ENCODE data around the gene RTN4R.
A peak's percentile ranks its signal among the peaks of the same experiment; 100 is the strongest.

The RTN4R gene

GRCh38 chr22:20243537-20244249 lies 24.4 kb downstream of the RTN4R start:
- peak in 1 of 2 donors; percentile 25 for DNase-seq (ENCODE audit: extremely low read depth in 1 of 2, low read depth in 1 of 2)

GRCh38 chr22:20243176-20243536 lies 25.0 kb downstream of the RTN4R start:
- DNase-seq (ENCODE audit: extremely low read depth in 1 of 2, low read depth in 1 of 2), result no peak

GRCh38 chr22:20242393-20243175 lies 25.5 kb downstream of the RTN4R start:
- no peak for DNase-seq (ENCODE audit: extremely low read depth in 1 of 2, low read depth in 1 of 2)

- DNase-seq (ENCODE audit: extremely low read depth in 1 of 2, low read depth in 1 of 2), result no peak
These were observed 26.3 kb downstream of the RTN4R start for GRCh38 chr22:20241579-20242392.

GRCh38 chr22:20240900-20241299 lies 27.2 kb downstream of the RTN4R start:
- DNase-seq (ENCODE audit: extremely low read depth in 1 of 2, low read depth in 1 of 2), result no peak

GRCh38 chr22:20240447-20240764 lies 27.7 kb downstream of the RTN4R start:
- no peak for DNase-seq (ENCODE audit: extremely low read depth in 1 of 2, low read depth in 1 of 2)

- DNase-seq (ENCODE audit: extremely low read depth in 1 of 2, low read depth in 1 of 2), result no peak
These were observed 28.3 kb downstream of the RTN4R start for GRCh38 chr22:20239676-20240446.

GRCh38 chr22:20238901-20239675 lies 29.0 kb downstream of the RTN4R start:
- DNase-seq (ENCODE audit: extremely low read depth in 1 of 2, low read depth in 1 of 2), result no peak

- peak in 1 of 2 donors; percentile 36 for DNase-seq (ENCODE audit: extremely low read depth in 1 of 2, low read depth in 1 of 2)
These were observed 29.6 kb downstream of the RTN4R start for GRCh38 chr22:20238536-20238900.

- no peak for DNase-seq (ENCODE audit: extremely low read depth in 1 of 2, low read depth in 1 of 2)
These were observed 30.4 kb downstream of the RTN4R start for GRCh38 chr22:20237480-20238440.

- no peak for DNase-seq (ENCODE audit: extremely low read depth in 1 of 2, low read depth in 1 of 2)
These were observed 31.9 kb downstream of the RTN4R start for GRCh38 chr22:20236052-20236717.

- no peak for DNase-seq (ENCODE audit: extremely low read depth in 1 of 2, low read depth in 1 of 2)
These were observed 32.6 kb downstream of the RTN4R start for GRCh38 chr22:20235389-20235991.

- no peak for DNase-seq (ENCODE audit: extremely low read depth in 1 of 2, low read depth in 1 of 2)
These were observed 33.2 kb downstream of the RTN4R start for GRCh38 chr22:20234760-20235388.

GRCh38 chr22:20234314-20234682 lies 33.8 kb downstream of the RTN4R start:
- DNase-seq (ENCODE audit: extremely low read depth in 1 of 2, low read depth in 1 of 2), result no peak

GRCh38 chr22:20233351-20234313 lies 34.5 kb downstream of the RTN4R start:
- no peak for DNase-seq (ENCODE audit: extremely low read depth in 1 of 2, low read depth in 1 of 2)

GRCh38 chr22:20232781-20233180 lies 35.3 kb downstream of the RTN4R start:
- no peak for DNase-seq (ENCODE audit: extremely low read depth in 1 of 2, low read depth in 1 of 2)

- no peak for DNase-seq (ENCODE audit: extremely low read depth in 1 of 2, low read depth in 1 of 2)
These were observed 35.9 kb downstream of the RTN4R start for GRCh38 chr22:20232237-20232598.

Data from activated CD8-positive, alpha-beta memory T cell treated with anti-CD3 and anti-CD28 coated beads for 1 hour (primary cell).